ENCODE results near the gene PTPN22. TPM values are rescaled to one million over a fixed set of nuclear protein-coding genes. Genes with fewer than 3 reads are reported as not detected.

The PTPN22 gene
- total and polyA plus RNA-seq, 9 of the 15 experiments (the other 6 are each of a cell fraction or from before 2014, with no cell fraction given): 0.45 to 4.6 (median 1.1) TPM

GRCh38 chr1:113846391-113847035 is 25.0 kb downstream of the PTPN22 start:
- ChIA-PET POLR2A (no interaction called here), CTCF (ENCODE audit: low intra/inter-chr PET ratio) (no interaction called here)
- Histone ChIP-seq H3K9ac (ENCODE audit: insufficient read depth in 1 of 2, low read depth in 2 of 2, low read length in 2 of 2) (no peak overlapping the region), H2AFZ (ENCODE audit: low read depth, low read length) (no peak overlapping the region), H3K79me2 (ENCODE audit: control insufficient read depth, insufficient read depth, low read length) (no peaks in the 10 kb centered on the region), H3K4me3 (no peak overlapping the region), H3K9me1 (ENCODE audit: control insufficient read depth, insufficient read depth, low read length) (no peaks in the 10 kb centered on the region), H3K9me3 (replicated peaks; ENCODE audit: control insufficient read depth, insufficient read depth, low read depth, low read length) (no peaks in the 10 kb centered on the region), H3K4me2 (ENCODE audit: insufficient read depth, low read length) (no peak overlapping the region), H4K20me1 (replicated peaks; ENCODE audit: control insufficient read depth, insufficient read depth, low read length) (no peaks in the 10 kb centered on the region), H3K4me1 (replicated peaks in 1 of 2; ENCODE audit: control insufficient read depth in 2 of 2, insufficient read depth in 2 of 2, low read length in 2 of 2) (no peaks in the 10 kb centered on the region), H3K36me3 (ENCODE audit: control insufficient read depth, insufficient read depth, low read length) (no peaks in the 10 kb centered on the region), H3K27ac (ENCODE audit: extremely low read depth, low read depth, low read length) (no peak overlapping the region), H3K27me3 (ENCODE audit: control insufficient read depth in 2 of 2, insufficient read depth in 2 of 2, low read length in 2 of 2) (no peaks in the 10 kb centered on the region)
- FAIRE-seq (no peak), DNase-seq (ENCODE audit: extremely low read depth in 1 of 4, low spot score in 3 of 4) (no peak), ATAC-seq (no peak)
- 38% methylated on average over 2 of the region's 2 CpGs for WGBS (ENCODE audit: insufficient coverage, low coverage, missing lambda C conversion rate)
- in situ Hi-C loops (cut with MboI): no loop called here
- BruUV-seq (replicated peaks): no TSS peak
- intact Hi-C loops (cut with micrococcal nuclease): no loop called here
- TF ChIP-seq ZNF507 (tag; conservative IDR thresholded peaks at IDR 0.05) (peak; percentile 67), HDAC1 (IDR thresholded peaks at IDR 0.05) (peak in 1 of 2 experiments; percentile 87; a peak in 1 of 4 replicates), NCOR1 (IDR thresholded peaks at IDR 0.05) (peak; percentile 6; the same call in 1 of the 2 replicates), PRDM10 (IDR thresholded peaks at IDR 0.05; ENCODE audit: partially characterized antibody) (no peak), ZNF512 (tag; IDR thresholded peaks at IDR 0.05) (peak; percentile 81), CBX3 (IDR thresholded peaks at IDR 0.05; ENCODE audit: borderline replicate concordance in 1 of 2, low read length in 2 of 2) (peak in 1 of 2 experiments; percentile 100; a peak in 2 of 3 replicates), CHAMP1 (IDR thresholded peaks at IDR 0.05) (peak; percentile 75; the same call in 1 of the 2 replicates), CBX1 (IDR thresholded peaks at IDR 0.05; ENCODE audit: low read depth) (0 out of 2 replicates have a peak, but pooled peaks have one; percentile 34), FOXM1 (IDR thresholded peaks at IDR 0.05; ENCODE audit: low read depth) (0 out of 2 replicates have a peak, but pooled peaks have one; percentile 21), FOXM1 (CRISPR knock-in tag; IDR thresholded peaks at IDR 0.05; ENCODE audit: low read depth) (no peak), ZNF830 (CRISPR knock-in tag; IDR thresholded peaks at IDR 0.05) (no peak), CBX5 (IDR thresholded peaks at IDR 0.05; ENCODE audit: borderline replicate concordance, low read depth) (peak; percentile 94; the same call in 1 of the 2 replicates), TRIM28 (IDR thresholded peaks at IDR 0.05) (peak; percentile 99), TEAD2 (tag; IDR thresholded peaks at IDR 0.05) (no peak), ZNF778 (CRISPR knock-in tag; IDR thresholded peaks at IDR 0.05) (no peak)

All from K562 (cell line).